HepG2 (cell line): ENCODE measurements around the gene OR6S1. TPM values are rescaled to one million over a fixed set of nuclear protein-coding genes. Genes with fewer than 3 reads are reported as not detected.

Experiments
- AHR ChIP-seq: IDR thresholded peaks from 2 replicates; pipeline ENCODE4 v1.6.1; 2018; ENCODE audit warnings: missing genetic modification reagents, missing compliant biosample characterization
- CENPT ChIP-seq: sonication (generic); formaldehyde crosslinking; IDR thresholded peaks from 2 replicates; pipeline ENCODE4 v1.8.0; 2022; ENCODE audit warnings: low read depth, mild to moderate bottlenecking, moderate library complexity, missing genetic modification reagents
- KLF12 ChIP-seq: sonication (generic); formaldehyde crosslinking; IDR thresholded peaks from 2 replicates; pipeline ENCODE4 v1.4.0; 2020; ENCODE audit warnings: missing genetic modification reagents, borderline replicate concordance
- KLF6 ChIP-seq: IDR thresholded peaks from 2 replicates; pipeline ENCODE4 v1.8.0; 2016; ENCODE audit warnings: missing biosample characterization, missing genetic modification reagents
- SMARCE1 ChIP-seq: fragments of 450-650 bp; IDR thresholded peaks from 2 replicates; pipeline ENCODE4 v1.6.1; 2017; ENCODE audit warnings: borderline replicate concordance
- ZNF253 ChIP-seq: sonication (generic); formaldehyde crosslinking; IDR thresholded peaks from 2 replicates; pipeline ENCODE4 v1.8.0; 2022; ENCODE audit warnings: mild to moderate bottlenecking, missing genetic modification reagents, borderline replicate concordance
- ZNF431 ChIP-seq: sonication (generic); formaldehyde crosslinking; IDR thresholded peaks from 2 replicates; pipeline ENCODE4 v1.9.0; 2022; ENCODE audit warnings: missing genetic modification reagents, low read depth, mild to moderate bottlenecking, borderline replicate concordance
- ZNF644 ChIP-seq: IDR thresholded peaks from 2 replicates; pipeline ENCODE4 v1.6.1; 2016; ENCODE audit warnings: low read depth
- ZNF790 ChIP-seq: sonication (generic); formaldehyde crosslinking; IDR thresholded peaks from 2 replicates; pipeline ENCODE4 v1.8.0; 2022; ENCODE audit warnings: missing genetic modification reagents, mild to moderate bottlenecking, borderline replicate concordance
- polyA plus RNA-seq, 8 experiments: library from polyadenylated mRNA; depleted of rRNA in 3 of 8; stranded (reverse) in 7 of 8; unstranded in 1 of 8; fragments of >200 nt; fragmentation: Illumina TruSeq in 4 of 8; extraction: Trizol in 4 of 8; gene quantifications; 2 replicates each; pipeline versions ENCODE4 v1.2.1 to v1.2.3, GENCODE V29; 2011 to 2016; ENCODE audit warnings: low read depth in 4 of 8, missing spikeins in 1 of 8, mixed read lengths in 1 of 8; ENCODE audit not compliant: insufficient read depth in 1 of 8
- total RNA-seq, 5 experiments: library from RNA; depleted of rRNA; stranded (reverse); fragments of >200 nt; fragmentation: Illumina TruSeq; extraction: Trizol; gene quantifications; 2 replicates each; pipeline ENCODE4 v1.2.3, GENCODE V29; 2016; ENCODE audit warnings: low read depth in 1 of 5
- TF ChIP-seq, protein P1 (sequence below): sonication (generic); formaldehyde crosslinking; IDR thresholded peaks from 2 replicates; pipeline ENCODE4 v1.5.0; 2020; ENCODE audit warnings: mild to moderate bottlenecking, missing genetic modification reagents, borderline replicate concordance
- TF ChIP-seq, protein P2 (sequence below): sonication (generic); formaldehyde crosslinking; IDR thresholded peaks from 2 replicates; pipeline ENCODE4 v1.4.0; 2020; ENCODE audit warnings: missing genetic modification reagents
- TF ChIP-seq, protein P3 (sequence below): sonication (generic); formaldehyde crosslinking; IDR thresholded peaks from 2 replicates; pipeline ENCODE4 v1.4.0; 2020; ENCODE audit warnings: missing genetic modification reagents, borderline replicate concordance
- TF ChIP-seq, protein P4 (sequence below): sonication (generic); formaldehyde crosslinking; conservative IDR thresholded peaks from 2 replicates; pipeline ENCODE4 v1.8.1; 2023; ENCODE audit warnings: missing genetic modification reagents

Gene OR6S1
- total and polyA plus RNA-seq, 2 of the 13 experiments (the other 11 are each of a cell fraction or from before 2014, with no cell fraction given): 0.09 TPM; not detected in 1

DNA sequence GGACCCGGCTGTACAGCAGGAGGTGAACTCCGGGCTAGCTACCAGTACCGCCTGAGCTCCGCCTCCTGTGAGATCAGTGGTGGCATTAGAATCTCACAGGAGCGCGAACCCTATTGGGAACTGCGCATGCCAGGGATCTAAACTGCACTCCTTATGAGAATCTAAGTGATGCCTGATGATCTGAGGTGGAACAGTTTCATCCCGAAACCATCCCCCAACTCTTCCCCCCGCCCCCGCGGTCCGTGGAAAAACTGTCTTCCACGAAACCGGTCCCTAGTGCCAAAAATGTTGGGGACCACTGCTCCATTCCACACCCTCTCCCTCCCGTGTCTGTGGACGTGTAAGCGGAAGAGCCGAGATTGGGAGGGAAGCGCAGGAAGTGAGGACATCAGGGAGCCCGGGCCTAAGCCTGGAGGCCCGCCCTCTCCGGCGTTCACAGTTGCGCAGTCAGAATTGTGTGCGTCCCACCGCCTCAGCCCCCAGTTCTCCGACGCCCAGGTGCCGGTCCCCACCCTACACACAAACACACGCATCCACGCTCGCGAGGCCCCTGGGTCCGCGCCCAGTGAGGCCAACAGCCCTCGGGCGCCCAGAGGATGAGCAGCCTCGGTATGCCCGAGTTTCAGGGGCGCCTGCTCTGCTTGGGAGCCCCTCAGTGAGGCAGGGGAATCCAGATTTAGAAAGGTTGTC lies 41.1 kb upstream of the OR6S1 start (continued):
- TF ChIP-seq ZNF790 (CRISPR knock-in tag) (no peak; the same call in 1 of the 2 replicates), CENPT (CRISPR knock-in tag) (peak; percentile 25; the same call in 1 of the 2 replicates), ZNF253 (CRISPR knock-in tag) (0 out of 2 replicates have a peak, but pooled peaks have one; percentile 76), KLF12 (CRISPR knock-in tag) (no peak), ZNF644 (CRISPR knock-in tag) (0 out of 2 replicates have a peak, but pooled peaks have one; percentile 74), SMARCE1 (no peak), ZNF431 (CRISPR knock-in tag) (no peak), KLF6 (CRISPR knock-in tag) (no peak; the same call in 1 of the 2 replicates), AHR (CRISPR knock-in tag) (no peak; the same call in none of the 2 replicates)
- TF ChIP-seq, protein P1, sequence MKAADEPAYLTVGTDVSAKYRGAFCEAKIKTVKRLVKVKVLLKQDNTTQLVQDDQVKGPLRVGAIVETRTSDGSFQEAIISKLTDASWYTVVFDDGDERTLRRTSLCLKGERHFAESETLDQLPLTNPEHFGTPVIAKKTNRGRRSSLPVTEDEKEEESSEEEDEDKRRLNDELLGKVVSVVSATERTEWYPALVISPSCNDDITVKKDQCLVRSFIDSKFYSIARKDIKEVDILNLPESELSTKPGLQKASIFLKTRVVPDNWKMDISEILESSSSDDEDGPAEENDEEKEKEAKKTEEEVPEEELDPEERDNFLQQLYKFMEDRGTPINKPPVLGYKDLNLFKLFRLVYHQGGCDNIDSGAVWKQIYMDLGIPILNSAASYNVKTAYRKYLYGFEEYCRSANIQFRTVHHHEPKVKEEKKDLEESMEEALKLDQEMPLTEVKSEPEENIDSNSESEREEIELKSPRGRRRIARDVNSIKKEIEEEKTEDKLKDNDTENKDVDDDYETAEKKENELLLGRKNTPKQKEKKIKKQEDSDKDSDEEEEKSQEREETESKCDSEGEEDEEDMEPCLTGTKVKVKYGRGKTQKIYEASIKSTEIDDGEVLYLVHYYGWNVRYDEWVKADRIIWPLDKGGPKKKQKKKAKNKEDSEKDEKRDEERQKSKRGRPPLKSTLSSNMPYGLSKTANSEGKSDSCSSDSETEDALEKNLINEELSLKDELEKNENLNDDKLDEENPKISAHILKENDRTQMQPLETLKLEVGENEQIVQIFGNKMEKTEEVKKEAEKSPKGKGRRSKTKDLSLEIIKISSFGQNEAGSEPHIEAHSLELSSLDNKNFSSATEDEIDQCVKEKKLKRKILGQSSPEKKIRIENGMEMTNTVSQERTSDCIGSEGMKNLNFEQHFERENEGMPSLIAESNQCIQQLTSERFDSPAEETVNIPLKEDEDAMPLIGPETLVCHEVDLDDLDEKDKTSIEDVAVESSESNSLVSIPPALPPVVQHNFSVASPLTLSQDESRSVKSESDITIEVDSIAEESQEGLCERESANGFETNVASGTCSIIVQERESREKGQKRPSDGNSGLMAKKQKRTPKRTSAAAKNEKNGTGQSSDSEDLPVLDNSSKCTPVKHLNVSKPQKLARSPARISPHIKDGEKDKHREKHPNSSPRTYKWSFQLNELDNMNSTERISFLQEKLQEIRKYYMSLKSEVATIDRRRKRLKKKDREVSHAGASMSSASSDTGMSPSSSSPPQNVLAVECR: peak; percentile 32; the same call in 1 of the 2 replicates
- TF ChIP-seq, protein P2, sequence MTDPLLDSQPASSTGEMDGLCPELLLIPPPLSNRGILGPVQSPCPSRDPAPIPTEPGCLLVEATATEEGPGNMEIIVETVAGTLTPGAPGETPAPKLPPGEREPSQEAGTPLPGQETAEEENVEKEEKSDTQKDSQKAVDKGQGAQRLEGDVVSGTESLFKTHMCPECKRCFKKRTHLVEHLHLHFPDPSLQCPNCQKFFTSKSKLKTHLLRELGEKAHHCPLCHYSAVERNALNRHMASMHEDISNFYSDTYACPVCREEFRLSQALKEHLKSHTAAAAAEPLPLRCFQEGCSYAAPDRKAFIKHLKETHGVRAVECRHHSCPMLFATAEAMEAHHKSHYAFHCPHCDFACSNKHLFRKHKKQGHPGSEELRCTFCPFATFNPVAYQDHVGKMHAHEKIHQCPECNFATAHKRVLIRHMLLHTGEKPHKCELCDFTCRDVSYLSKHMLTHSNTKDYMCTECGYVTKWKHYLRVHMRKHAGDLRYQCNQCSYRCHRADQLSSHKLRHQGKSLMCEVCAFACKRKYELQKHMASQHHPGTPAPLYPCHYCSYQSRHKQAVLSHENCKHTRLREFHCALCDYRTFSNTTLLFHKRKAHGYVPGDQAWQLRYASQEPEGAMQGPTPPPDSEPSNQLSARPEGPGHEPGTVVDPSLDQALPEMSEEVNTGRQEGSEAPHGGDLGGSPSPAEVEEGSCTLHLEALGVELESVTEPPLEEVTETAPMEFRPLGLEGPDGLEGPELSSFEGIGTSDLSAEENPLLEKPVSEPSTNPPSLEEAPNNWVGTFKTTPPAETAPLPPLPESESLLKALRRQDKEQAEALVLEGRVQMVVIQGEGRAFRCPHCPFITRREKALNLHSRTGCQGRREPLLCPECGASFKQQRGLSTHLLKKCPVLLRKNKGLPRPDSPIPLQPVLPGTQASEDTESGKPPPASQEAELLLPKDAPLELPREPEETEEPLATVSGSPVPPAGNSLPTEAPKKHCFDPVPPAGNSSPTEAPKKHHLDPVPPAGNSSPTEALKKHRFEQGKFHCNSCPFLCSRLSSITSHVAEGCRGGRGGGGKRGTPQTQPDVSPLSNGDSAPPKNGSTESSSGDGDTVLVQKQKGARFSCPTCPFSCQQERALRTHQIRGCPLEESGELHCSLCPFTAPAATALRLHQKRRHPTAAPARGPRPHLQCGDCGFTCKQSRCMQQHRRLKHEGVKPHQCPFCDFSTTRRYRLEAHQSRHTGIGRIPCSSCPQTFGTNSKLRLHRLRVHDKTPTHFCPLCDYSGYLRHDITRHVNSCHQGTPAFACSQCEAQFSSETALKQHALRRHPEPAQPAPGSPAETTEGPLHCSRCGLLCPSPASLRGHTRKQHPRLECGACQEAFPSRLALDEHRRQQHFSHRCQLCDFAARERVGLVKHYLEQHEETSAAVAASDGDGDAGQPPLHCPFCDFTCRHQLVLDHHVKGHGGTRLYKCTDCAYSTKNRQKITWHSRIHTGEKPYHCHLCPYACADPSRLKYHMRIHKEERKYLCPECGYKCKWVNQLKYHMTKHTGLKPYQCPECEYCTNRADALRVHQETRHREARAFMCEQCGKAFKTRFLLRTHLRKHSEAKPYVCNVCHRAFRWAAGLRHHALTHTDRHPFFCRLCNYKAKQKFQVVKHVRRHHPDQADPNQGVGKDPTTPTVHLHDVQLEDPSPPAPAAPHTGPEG (CRISPR knock-in tag): 0 out of 2 replicates have a peak, but pooled peaks have one; percentile 55
- TF ChIP-seq, protein P3, sequence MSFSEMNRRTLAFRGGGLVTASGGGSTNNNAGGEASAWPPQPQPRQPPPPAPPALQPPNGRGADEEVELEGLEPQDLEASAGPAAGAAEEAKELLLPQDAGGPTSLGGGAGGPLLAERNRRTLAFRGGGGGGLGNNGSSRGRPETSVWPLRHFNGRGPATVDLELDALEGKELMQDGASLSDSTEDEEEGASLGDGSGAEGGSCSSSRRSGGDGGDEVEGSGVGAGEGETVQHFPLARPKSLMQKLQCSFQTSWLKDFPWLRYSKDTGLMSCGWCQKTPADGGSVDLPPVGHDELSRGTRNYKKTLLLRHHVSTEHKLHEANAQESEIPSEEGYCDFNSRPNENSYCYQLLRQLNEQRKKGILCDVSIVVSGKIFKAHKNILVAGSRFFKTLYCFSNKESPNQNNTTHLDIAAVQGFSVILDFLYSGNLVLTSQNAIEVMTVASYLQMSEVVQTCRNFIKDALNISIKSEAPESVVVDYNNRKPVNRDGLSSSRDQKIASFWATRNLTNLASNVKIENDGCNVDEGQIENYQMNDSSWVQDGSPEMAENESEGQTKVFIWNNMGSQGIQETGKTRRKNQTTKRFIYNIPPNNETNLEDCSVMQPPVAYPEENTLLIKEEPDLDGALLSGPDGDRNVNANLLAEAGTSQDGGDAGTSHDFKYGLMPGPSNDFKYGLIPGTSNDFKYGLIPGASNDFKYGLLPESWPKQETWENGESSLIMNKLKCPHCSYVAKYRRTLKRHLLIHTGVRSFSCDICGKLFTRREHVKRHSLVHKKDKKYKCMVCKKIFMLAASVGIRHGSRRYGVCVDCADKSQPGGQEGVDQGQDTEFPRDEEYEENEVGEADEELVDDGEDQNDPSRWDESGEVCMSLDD (CRISPR knock-in tag): no peak
- TF ChIP-seq, protein P4, sequence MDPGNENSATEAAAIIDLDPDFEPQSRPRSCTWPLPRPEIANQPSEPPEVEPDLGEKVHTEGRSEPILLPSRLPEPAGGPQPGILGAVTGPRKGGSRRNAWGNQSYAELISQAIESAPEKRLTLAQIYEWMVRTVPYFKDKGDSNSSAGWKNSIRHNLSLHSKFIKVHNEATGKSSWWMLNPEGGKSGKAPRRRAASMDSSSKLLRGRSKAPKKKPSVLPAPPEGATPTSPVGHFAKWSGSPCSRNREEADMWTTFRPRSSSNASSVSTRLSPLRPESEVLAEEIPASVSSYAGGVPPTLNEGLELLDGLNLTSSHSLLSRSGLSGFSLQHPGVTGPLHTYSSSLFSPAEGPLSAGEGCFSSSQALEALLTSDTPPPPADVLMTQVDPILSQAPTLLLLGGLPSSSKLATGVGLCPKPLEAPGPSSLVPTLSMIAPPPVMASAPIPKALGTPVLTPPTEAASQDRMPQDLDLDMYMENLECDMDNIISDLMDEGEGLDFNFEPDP (CRISPR knock-in tag): no peak
